Measurements from ENCODE around the gene CLIC4.

Gene CLIC4

GRCh38 chr1:24865168-24865567, 119.9 kb downstream of the CLIC4 start:
- TF ChIP-seq ZNF70 (CRISPR knock-in tag; IDR thresholded peaks at IDR 0.05) (no peak), ZC3H10 (CRISPR knock-in tag; IDR thresholded peaks at IDR 0.05) (no peak), TSHZ2 (CRISPR knock-in tag; IDR thresholded peaks at IDR 0.05) (no peak), GLIS3 (CRISPR knock-in tag; IDR thresholded peaks at IDR 0.05) (no peak), TOX (CRISPR knock-in tag; IDR thresholded peaks at IDR 0.05; ENCODE audit: borderline replicate concordance) (no peak), CSDC2 (CRISPR knock-in tag; IDR thresholded peaks at IDR 0.05) (no peak), ISL1 (CRISPR knock-in tag; IDR thresholded peaks at IDR 0.05) (no peak), ARNTL (CRISPR knock-in tag; IDR thresholded peaks at IDR 0.05; ENCODE audit: borderline replicate concordance, low read depth) (no peak), ZFP30 (CRISPR knock-in tag; IDR thresholded peaks at IDR 0.05) (no peak), ZNF8 (CRISPR knock-in tag; IDR thresholded peaks at IDR 0.05) (no peak)
- TF ChIP-seq, protein P1, sequence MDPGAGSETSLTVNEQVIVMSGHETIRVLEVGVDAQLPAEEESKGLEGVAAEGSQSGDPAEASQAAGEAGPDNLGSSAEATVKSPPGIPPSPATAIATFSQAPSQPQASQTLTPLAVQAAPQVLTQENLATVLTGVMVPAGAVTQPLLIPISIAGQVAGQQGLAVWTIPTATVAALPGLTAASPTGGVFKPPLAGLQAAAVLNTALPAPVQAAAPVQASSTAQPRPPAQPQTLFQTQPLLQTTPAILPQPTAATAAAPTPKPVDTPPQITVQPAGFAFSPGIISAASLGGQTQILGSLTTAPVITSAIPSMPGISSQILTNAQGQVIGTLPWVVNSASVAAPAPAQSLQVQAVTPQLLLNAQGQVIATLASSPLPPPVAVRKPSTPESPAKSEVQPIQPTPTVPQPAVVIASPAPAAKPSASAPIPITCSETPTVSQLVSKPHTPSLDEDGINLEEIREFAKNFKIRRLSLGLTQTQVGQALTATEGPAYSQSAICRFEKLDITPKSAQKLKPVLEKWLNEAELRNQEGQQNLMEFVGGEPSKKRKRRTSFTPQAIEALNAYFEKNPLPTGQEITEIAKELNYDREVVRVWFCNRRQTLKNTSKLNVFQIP (CRISPR knock-in tag; IDR thresholded peaks at IDR 0.05; ENCODE audit: borderline replicate concordance, low read depth): no peak
- ATAC-seq: no peak

DNA sequence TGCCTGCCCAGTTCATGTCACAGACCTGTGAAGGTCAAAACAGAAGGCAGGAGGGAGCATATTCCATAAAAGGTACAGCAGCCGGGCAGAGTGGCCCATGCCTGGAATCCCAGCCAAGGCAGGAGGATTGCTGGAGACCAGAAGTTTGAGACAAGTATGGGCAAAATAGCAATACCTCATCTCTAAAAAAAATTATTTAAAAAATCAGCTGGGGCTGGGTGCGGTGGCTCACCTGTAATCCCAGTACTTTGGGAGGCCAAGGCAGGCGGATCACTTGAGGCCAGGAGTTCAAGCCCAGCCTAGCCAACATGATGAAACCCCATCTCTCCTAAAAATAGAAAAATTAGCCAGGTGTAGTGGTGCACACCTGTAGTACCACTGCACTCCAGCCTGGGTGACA, 120.3 kb downstream of the CLIC4 start:
- TF ChIP-seq TCF4 (CRISPR knock-in tag; IDR thresholded peaks at IDR 0.05; ENCODE audit: borderline replicate concordance) (no peak), ESRRG (CRISPR knock-in tag; IDR thresholded peaks at IDR 0.05) (no peak), GLIS3 (CRISPR knock-in tag; IDR thresholded peaks at IDR 0.05) (no peak), PATZ1 (CRISPR knock-in tag; IDR thresholded peaks at IDR 0.05; ENCODE audit: borderline replicate concordance) (no peak), OSR1 (CRISPR knock-in tag; IDR thresholded peaks at IDR 0.05) (no peak), ISL1 (CRISPR knock-in tag; IDR thresholded peaks at IDR 0.05) (no peak), ZC3H10 (CRISPR knock-in tag; IDR thresholded peaks at IDR 0.05) (no peak), CSDC2 (CRISPR knock-in tag; IDR thresholded peaks at IDR 0.05) (no peak), RARB (CRISPR knock-in tag; IDR thresholded peaks at IDR 0.05) (no peak), PPARA (CRISPR knock-in tag; IDR thresholded peaks at IDR 0.05; ENCODE audit: borderline replicate concordance) (no peak), ZFP3 (CRISPR knock-in tag; IDR thresholded peaks at IDR 0.05) (no peak), ZNF565 (CRISPR knock-in tag; conservative IDR thresholded peaks at IDR 0.05; ENCODE audit: low read depth) (no peak), ZNF8 (CRISPR knock-in tag; IDR thresholded peaks at IDR 0.05) (no peak), TOX (CRISPR knock-in tag; IDR thresholded peaks at IDR 0.05; ENCODE audit: borderline replicate concordance) (no peak), ZFP30 (CRISPR knock-in tag; IDR thresholded peaks at IDR 0.05) (no peak), ARNTL (CRISPR knock-in tag; IDR thresholded peaks at IDR 0.05; ENCODE audit: borderline replicate concordance, low read depth) (no peak)
- TF ChIP-seq, protein P2, sequence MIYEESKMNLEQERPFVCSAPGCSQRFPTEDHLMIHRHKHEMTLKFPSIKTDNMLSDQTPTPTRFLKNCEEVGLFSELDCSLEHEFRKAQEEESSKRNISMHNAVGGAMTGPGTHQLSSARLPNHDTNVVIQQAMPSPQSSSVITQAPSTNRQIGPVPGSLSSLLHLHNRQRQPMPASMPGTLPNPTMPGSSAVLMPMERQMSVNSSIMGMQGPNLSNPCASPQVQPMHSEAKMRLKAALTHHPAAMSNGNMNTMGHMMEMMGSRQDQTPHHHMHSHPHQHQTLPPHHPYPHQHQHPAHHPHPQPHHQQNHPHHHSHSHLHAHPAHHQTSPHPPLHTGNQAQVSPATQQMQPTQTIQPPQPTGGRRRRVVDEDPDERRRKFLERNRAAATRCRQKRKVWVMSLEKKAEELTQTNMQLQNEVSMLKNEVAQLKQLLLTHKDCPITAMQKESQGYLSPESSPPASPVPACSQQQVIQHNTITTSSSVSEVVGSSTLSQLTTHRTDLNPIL (CRISPR knock-in tag; IDR thresholded peaks at IDR 0.05; ENCODE audit: low read depth): no peak
- TF ChIP-seq, protein P1 (CRISPR knock-in tag; IDR thresholded peaks at IDR 0.05; ENCODE audit: borderline replicate concordance, low read depth): no peak
- ATAC-seq: no peak
